HepG2 (cell line): ENCODE data around the gene AKAP8. TPM values are rescaled to one million over a fixed set of nuclear protein-coding genes. Genes with fewer than 3 reads are reported as not detected.

Experiments used
- ATAC-seq: fragments of 200-7000 bp; cut with Tn5 transposase; 3 replicates; pipeline ENCODE4 v1.9.1; 2020; ENCODE audit warnings: mild to moderate bottlenecking, moderate library complexity
- BruUV-seq: library from RNA; stranded (reverse); fragments of 400-500 nt; replicated peaks from 2 replicates; lab custom pipeline; 2021; lab: Mats Ljungman, UMichigan
- CTCF ChIA-PET: fragments of 300-600 bp; formaldehyde crosslinking; extraction: SDS; loops from one replicate; lab custom pipeline; 2021; ENCODE audit warnings: low total read pairs, inconsistent platforms, low intra/inter-chr PET ratio; lab: Yijun Ruan, JAX
- POLR2A ChIA-PET: fragments of 350-600 bp; sonication (Branson Sonifier 250); formaldehyde crosslinking; loops from one replicate; lab custom pipeline; 2020; ENCODE audit warnings: antibody characterized with exemption, inconsistent platforms; lab: Yijun Ruan, JAX
- DNase-seq: peaks from one replicate; pipeline ENCODE4 v3.0.0-alpha.2; 2015; ENCODE audit warnings: low spot score
- FAIRE-seq: peaks from 3 replicates; lab custom pipeline; 2011; peaks lifted over from hg19 to GRCh38; lab: Jason Lieb, UNC
- H2AFZ ChIP-seq: one replicate; pipeline ENCODE4 v1.6.1; 2011; ENCODE audit warnings: low read length, inconsistent platforms
- H3K27ac ChIP-seq: fragments of 300-600 bp; 3 replicates; pipeline ENCODE4 v1.8.0; 2011; ENCODE audit warnings: mixed run types, mild to moderate bottlenecking, mixed read lengths, low read length, inconsistent platforms; ENCODE audit not compliant: insufficient read depth; ENCODE audit errors: extremely low read length
- H3K27me3 ChIP-seq, 2 experiments: fragments of 200-600 bp in 1 of 2; 2 replicates in 1 of 2; 3 replicates in 1 of 2; pipeline versions ENCODE4 v1.6.0 to v1.8.0; 2011; ENCODE audit warnings: low read length in 2 of 2, mild to moderate bottlenecking in 2 of 2, moderate library complexity in 2 of 2, inconsistent platforms in 1 of 2; ENCODE audit not compliant: insufficient read depth in 2 of 2, control insufficient read depth in 1 of 2
- H3K36me3 ChIP-seq, 2 experiments: fragments of 200-600 bp in 1 of 2; replicated peaks in 1 of 2; 2 replicates in 1 of 2; 3 replicates in 1 of 2; pipeline versions ENCODE4 v1.5.1 to v1.8.0; 2011; ENCODE audit warnings: low read length in 2 of 2, inconsistent platforms in 1 of 2; ENCODE audit not compliant: insufficient read depth in 2 of 2, control insufficient read depth in 1 of 2
- H3K4me1 ChIP-seq: 2 replicates; pipeline ENCODE4 v1.5.1; 2012; ENCODE audit warnings: low read length, inconsistent platforms; ENCODE audit not compliant: insufficient read depth
- H3K4me2 ChIP-seq: 2 replicates; pipeline ENCODE4 v1.6.0; 2011; ENCODE audit warnings: low read depth, low read length, inconsistent platforms
- H3K4me3 ChIP-seq, 3 experiments: fragments of 200-600 bp in 1 of 3; sonication (generic), shearing (Covaris generic) in 1 of 3; replicated peaks in 1 of 3; 2 replicates each; pipeline ENCODE4 v1.5.1; 2011 to 2016; ENCODE audit warnings: low read length in 3 of 3, inconsistent platforms in 2 of 3, low read depth in 2 of 3, mild to moderate bottlenecking in 2 of 3, control low read depth in 1 of 3, mixed read lengths in 1 of 3; ENCODE audit not compliant: insufficient read depth in 1 of 3
- H3K79me2 ChIP-seq: one replicate; pipeline ENCODE4 v1.6.1; 2011; ENCODE audit warnings: low read length, inconsistent platforms; ENCODE audit not compliant: insufficient read depth
- H3K9ac ChIP-seq: 2 replicates; pipeline ENCODE4 v1.6.0; 2011; ENCODE audit warnings: mild to moderate bottlenecking, low read depth, low read length, inconsistent platforms; ENCODE audit not compliant: insufficient read depth
- H3K9me3 ChIP-seq: 2 replicates; pipeline ENCODE4 v1.5.1; 2012; ENCODE audit warnings: mild to moderate bottlenecking, low read length
- H4K20me1 ChIP-seq: 2 replicates; pipeline ENCODE4 v1.6.0; 2011; ENCODE audit warnings: inconsistent platforms, mild to moderate bottlenecking, low read length, moderate library complexity; ENCODE audit not compliant: insufficient read depth
- CHD4 ChIP-seq: fragments of 200-600 bp; sonication (generic); IDR thresholded peaks from 2 replicates; pipeline ENCODE4 v1.7.0; 2017; ENCODE audit warnings: mild to moderate bottlenecking, low read length, borderline replicate concordance
- CREM ChIP-seq, 2 experiments: sonication (generic) in 1 of 2; formaldehyde crosslinking in 1 of 2; IDR thresholded peaks; 2 replicates each; pipeline versions ENCODE4 v1.4.0 to v1.6.1; 2016 to 2020; ENCODE audit warnings: antibody characterized with exemption in 1 of 2, mild to moderate bottlenecking in 1 of 2, missing genetic modification reagents in 1 of 2
- EEA1 ChIP-seq: sonication (generic); formaldehyde crosslinking; IDR thresholded peaks from 2 replicates; pipeline ENCODE4 v1.5.1; 2020; ENCODE audit warnings: mild to moderate bottlenecking, missing genetic modification reagents, borderline replicate concordance
- IKZF5 ChIP-seq: IDR thresholded peaks from 2 replicates; pipeline ENCODE4 v1.6.1; 2018; ENCODE audit warnings: missing genetic modification reagents, mild to moderate bottlenecking, missing compliant biosample characterization
- IRF2 ChIP-seq: IDR thresholded peaks from 2 replicates; pipeline ENCODE4 v1.6.1; 2018; ENCODE audit warnings: missing genetic modification reagents, missing compliant biosample characterization
- ISL2 ChIP-seq: sonication (generic); formaldehyde crosslinking; IDR thresholded peaks from 2 replicates; pipeline ENCODE4 v1.5.0; 2020; ENCODE audit warnings: missing genetic modification reagents
- PITX1 ChIP-seq: sonication (generic); formaldehyde crosslinking; IDR thresholded peaks from 2 replicates; pipeline ENCODE4 v1.5.1; 2020; ENCODE audit warnings: mild to moderate bottlenecking, missing genetic modification reagents
- POLR2G ChIP-seq: fragments of 200-400 bp; formaldehyde crosslinking; IDR thresholded peaks from 2 replicates; pipeline ENCODE4 v1.6.1; 2018; ENCODE audit warnings: mild to moderate bottlenecking, low read depth, low read length, moderate library complexity
- PREB ChIP-seq: sonication (generic); formaldehyde crosslinking; IDR thresholded peaks from 2 replicates; pipeline ENCODE4 v1.4.0; 2020; ENCODE audit warnings: missing genetic modification reagents
- RFX1 ChIP-seq: fragments of 450-650 bp; IDR thresholded peaks from 2 replicates; pipeline ENCODE4 v1.6.1; 2017
- SETDB1 ChIP-seq: sonication (generic); formaldehyde crosslinking; IDR thresholded peaks from 2 replicates; pipeline ENCODE4 v1.5.1; 2020; ENCODE audit warnings: missing genetic modification reagents, mild to moderate bottlenecking, borderline replicate concordance
- SP140L ChIP-seq: sonication (generic); formaldehyde crosslinking; IDR thresholded peaks from 2 replicates; pipeline ENCODE4 v1.4.0; 2020; ENCODE audit warnings: missing genetic modification reagents, borderline replicate concordance
- THAP11 ChIP-seq: IDR thresholded peaks from 2 replicates; pipeline ENCODE4 v1.6.1; 2016; ENCODE audit warnings: missing biosample characterization, missing genetic modification reagents
- ZBTB20 ChIP-seq: sonication (generic); formaldehyde crosslinking; IDR thresholded peaks from 2 replicates; pipeline ENCODE4 v1.8.1; 2023; ENCODE audit warnings: missing genetic modification reagents, low read depth, mild to moderate bottlenecking, borderline replicate concordance
- ZFP37 ChIP-seq: sonication (generic); formaldehyde crosslinking; IDR thresholded peaks from 2 replicates; pipeline ENCODE4 v1.4.0; 2020; ENCODE audit warnings: missing genetic modification reagents, borderline replicate concordance
- ZNF263 ChIP-seq: sonication (generic); formaldehyde crosslinking; IDR thresholded peaks from 2 replicates; pipeline ENCODE4 v1.4.0; 2020; ENCODE audit warnings: missing genetic modification reagents
- ZNF501 ChIP-seq: sonication (generic); formaldehyde crosslinking; IDR thresholded peaks from 2 replicates; pipeline ENCODE4 v1.5.1; 2020; ENCODE audit warnings: mild to moderate bottlenecking, moderate library complexity, missing genetic modification reagents
- ZNF768 ChIP-seq: sonication (generic); formaldehyde crosslinking; IDR thresholded peaks from 2 replicates; pipeline ENCODE4 v1.4.0; 2020; ENCODE audit warnings: missing genetic modification reagents
- ZNF792 ChIP-seq: IDR thresholded peaks from 2 replicates; pipeline ENCODE4 v1.6.1; 2016
- ZSCAN5A ChIP-seq: sonication (generic); formaldehyde crosslinking; IDR thresholded peaks from 2 replicates; pipeline ENCODE4 v1.8.0; 2022; ENCODE audit warnings: mild to moderate bottlenecking, missing genetic modification reagents, borderline replicate concordance
- WGBS: methylation state at CpG from one replicate; pipeline ENCODE4 v1.1.6; 2017; ENCODE audit warnings: low lambda C conversion rate; 5-methylcytosine and 5-hydroxymethylcytosine counted together
- in situ Hi-C: cut with HindIII; loops from 2 replicates; pipeline ENCODE4 v1.10.0; 2017; ENCODE audit warnings: low pct_unique_long_range_greater_than_20kb; ENCODE audit not compliant: extremely low pct_ligation_motif_present
- intact Hi-C: fragments of 100-400 bp; cut with micrococcal nuclease; formaldehyde crosslinking; loops from one replicate; pipeline ENCODE4 v1.10.0; 2022; ENCODE audit not compliant: unreplicated experiment
- polyA plus RNA-seq, 8 experiments: library from polyadenylated mRNA; depleted of rRNA in 3 of 8; stranded (reverse) in 7 of 8; unstranded in 1 of 8; fragments of >200 nt; fragmentation: Illumina TruSeq in 4 of 8; extraction: Trizol in 4 of 8; gene quantifications; 2 replicates each; pipeline versions ENCODE4 v1.2.1 to v1.2.3, GENCODE V29; 2011 to 2016; ENCODE audit warnings: low read depth in 4 of 8, missing spikeins in 1 of 8, mixed read lengths in 1 of 8; ENCODE audit not compliant: insufficient read depth in 1 of 8
- total RNA-seq, 5 experiments: library from RNA; depleted of rRNA; stranded (reverse); fragments of >200 nt; fragmentation: Illumina TruSeq; extraction: Trizol; gene quantifications; 2 replicates each; pipeline ENCODE4 v1.2.3, GENCODE V29; 2016; ENCODE audit warnings: low read depth in 1 of 5

AKAP8 gene
- total and polyA plus RNA-seq, 2 of the 13 experiments (the other 11 are each of a cell fraction or from before 2014, with no cell fraction given), result 15.9 to 22.1 TPM

GRCh38 chr19:15374105-15374651 is 5.4 kb downstream of the AKAP8 start:
- Histone ChIP-seq H3K4me2 (no peak overlapping the region), H3K4me3 (no peak overlapping the region), H4K20me1 (peaks cover 36% of the 10 kb centered on the region), H3K27me3 (no peaks in the 10 kb centered on the region; a peak in 1 of 5 replicates), H3K9me3 (no peaks in the 10 kb centered on the region), H3K9ac (no peak overlapping the region), H3K79me2 (peaks cover 59% of the 10 kb centered on the region), H3K27ac (no peak overlapping the region), H3K4me1 (peaks cover 23% of the 10 kb centered on the region), H2AFZ (no peak overlapping the region), H3K36me3 (peaks cover 22 to 58% of the 10 kb centered on the region in 2 experiments)
- ChIA-PET POLR2A (no interaction called here), CTCF (no interaction called here)
- in situ Hi-C loops (no loop called here), intact Hi-C loops (loop anchor here (10.0 kb wide), 1 partner anchor 89 kb away; no protein-coding TSS in a partner anchor)
- 94% methylated on average over 14 of the region's 21 CpGs for WGBS
- TF ChIP-seq ZNF263 (CRISPR knock-in tag) (no peak), EEA1 (CRISPR knock-in tag) (no peak), IKZF5 (CRISPR knock-in tag) (no peak), ZFP37 (CRISPR knock-in tag) (no peak), RFX1 (no peak), PREB (CRISPR knock-in tag) (no peak), PITX1 (no peak), SP140L (CRISPR knock-in tag) (no peak), SETDB1 (CRISPR knock-in tag) (no peak), ZNF792 (CRISPR knock-in tag) (no peak), CHD4 (no peak), IRF2 (CRISPR knock-in tag) (no peak), POLR2G (no peak), ZNF501 (CRISPR knock-in tag) (no peak), CREM (IDR thresholded peaks at IDR 0.05) (no peak), CREM (CRISPR knock-in tag; IDR thresholded peaks at IDR 0.05) (no peak), ISL2 (CRISPR knock-in tag) (no peak), THAP11 (CRISPR knock-in tag) (no peak), ZSCAN5A (CRISPR knock-in tag) (no peak), ZNF768 (no peak), ZBTB20 (no peak)
- ATAC-seq, result no peak
- no peak for FAIRE-seq
- DNase-seq, result no peak
- no TSS peak for BruUV-seq
